A673 (cell line): ENCODE results near the gene MSH3. TPM values are rescaled to one million over a fixed set of nuclear protein-coding genes. Genes with fewer than 3 reads are reported as not detected.

ENCODE experiments used
- BruUV-seq: library from RNA; stranded (reverse); fragments of 400-500 nt; replicated peaks from 2 replicates; lab custom pipeline; 2021; lab: Mats Ljungman, UMichigan
- CTCF ChIA-PET: fragments of 300-600 bp; sonication (Branson Sonifier 250); formaldehyde crosslinking; loops from one replicate; lab custom pipeline; 2022; ENCODE audit warnings: antibody characterized with exemption; lab: Charles Lee
- POLR2A ChIA-PET: fragments of 300-600 bp; sonication (Branson Sonifier 250); formaldehyde crosslinking; loops from one replicate; lab custom pipeline; 2022; ENCODE audit warnings: antibody characterized with exemption; ENCODE audit not compliant: low non-redundant PET; lab: Charles Lee
- DNase-seq: peaks from one replicate; pipeline ENCODE4 v3.0.0-alpha.2; 2015; ENCODE audit warnings: low spot score
- H3K27ac ChIP-seq: fragments of 200-600 bp; sonication (generic); 2 replicates; pipeline ENCODE4 v1.5.1; 2016; ENCODE audit warnings: mixed run types, low read depth, mild to moderate bottlenecking, mixed read lengths, antibody characterized with exemption, low read length; ENCODE audit not compliant: poor library complexity, severe bottlenecking
- H3K27me3 ChIP-seq: fragments of 200-600 bp; sonication (generic); replicated peaks from 2 replicates; pipeline ENCODE4 v1.6.1; 2017; ENCODE audit warnings: mixed run types, low read depth, mild to moderate bottlenecking, mixed read lengths, antibody characterized with exemption, low read length; ENCODE audit not compliant: insufficient read depth, poor library complexity
- H3K36me3 ChIP-seq: fragments of 200-600 bp; sonication (generic); 2 replicates; pipeline ENCODE4 v1.6.1; 2016; ENCODE audit warnings: mixed run types, mild to moderate bottlenecking, mixed read lengths, antibody characterized with exemption, low read length; ENCODE audit not compliant: insufficient read depth, poor library complexity, severe bottlenecking
- H3K4me1 ChIP-seq: fragments of 200-600 bp; sonication (generic); 2 replicates; pipeline ENCODE4 v1.6.1; 2017; ENCODE audit warnings: mixed run types, mild to moderate bottlenecking, mixed read lengths, antibody characterized with exemption, low read length; ENCODE audit not compliant: insufficient read depth, poor library complexity, severe bottlenecking
- H3K4me3 ChIP-seq: fragments of 200-600 bp; sonication (generic); 2 replicates; pipeline ENCODE4 v1.5.1; 2016; ENCODE audit warnings: low read depth, mixed run types, mild to moderate bottlenecking, mixed read lengths, low read length; ENCODE audit not compliant: poor library complexity, severe bottlenecking
- H3K9me3 ChIP-seq: fragments of 200-600 bp; sonication (generic); 2 replicates; pipeline ENCODE4 v1.6.1; 2016; ENCODE audit warnings: mixed run types, low read depth, mild to moderate bottlenecking, mixed read lengths, antibody characterized with exemption, low read length; ENCODE audit not compliant: poor library complexity, severe bottlenecking
- EZH2 ChIP-seq: fragments of 200-600 bp; sonication (generic); IDR thresholded peaks from 2 replicates; pipeline ENCODE4 v1.6.1; 2017; ENCODE audit warnings: borderline replicate concordance, low read depth, mild to moderate bottlenecking, mixed read lengths, antibody characterized with exemption, low read length; ENCODE audit not compliant: poor library complexity, severe bottlenecking
- intact Hi-C: fragments of 100-400 bp; cut with micrococcal nuclease; formaldehyde crosslinking; loops from one replicate; pipeline ENCODE4 v1.10.0; 2022; ENCODE audit not compliant: unreplicated experiment
- total RNA-seq: library from RNA; stranded (reverse); gene quantifications from 2 replicates; pipeline ENCODE4 v1.2.3, GENCODE V29; 2021
- TF ChIP-seq, protein P1 (sequence below): fragments of 300-800, 200-600 bp; sonication (generic); conservative IDR thresholded peaks from 2 replicates; pipeline ENCODE4 v1.5.1; 2017; ENCODE audit warnings: low read depth, mild to moderate bottlenecking, antibody characterized with exemption, low read length, moderate library complexity, mixed read lengths

MSH3 gene
- total RNA-seq, 1 experiment from 2014 or later: 16.2 TPM

DNA sequence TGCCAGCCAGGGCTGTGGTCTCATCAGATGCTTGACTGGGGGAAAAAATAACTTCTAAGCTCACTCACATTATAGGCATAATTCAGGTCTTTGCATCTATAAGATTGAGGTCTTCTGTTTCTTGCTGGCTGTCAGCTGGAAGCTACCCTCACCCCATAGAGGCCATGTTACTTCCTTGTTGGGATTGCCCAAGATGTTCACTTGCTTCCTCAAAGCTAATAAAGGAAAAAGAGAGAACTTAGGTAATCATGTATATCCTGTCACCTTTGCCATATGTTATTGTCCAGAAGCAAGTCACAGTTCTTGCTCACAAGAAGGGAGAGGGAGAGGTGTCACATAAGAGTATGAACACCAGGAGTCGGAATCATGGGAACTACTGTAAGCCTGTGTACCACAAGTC lies 45.7 kb upstream of the MSH3 start:
- no peak overlapping the region for H3K4me3 ChIP-seq
- H3K27ac ChIP-seq: no peak overlapping the region
- CTCF ChIA-PET: no interaction called here
- no peaks in the 10 kb centered on the region for H3K9me3 ChIP-seq
- H3K4me1 ChIP-seq: no peaks in the 10 kb centered on the region
- POLR2A ChIA-PET: no interaction called here
- no peaks in the 10 kb centered on the region for H3K27me3 ChIP-seq
- DNase-seq: no peak
- intact Hi-C loops: no loop called here
- BruUV-seq: no TSS peak
- no peaks in the 10 kb centered on the region for H3K36me3 ChIP-seq
- TF ChIP-seq, protein P1, sequence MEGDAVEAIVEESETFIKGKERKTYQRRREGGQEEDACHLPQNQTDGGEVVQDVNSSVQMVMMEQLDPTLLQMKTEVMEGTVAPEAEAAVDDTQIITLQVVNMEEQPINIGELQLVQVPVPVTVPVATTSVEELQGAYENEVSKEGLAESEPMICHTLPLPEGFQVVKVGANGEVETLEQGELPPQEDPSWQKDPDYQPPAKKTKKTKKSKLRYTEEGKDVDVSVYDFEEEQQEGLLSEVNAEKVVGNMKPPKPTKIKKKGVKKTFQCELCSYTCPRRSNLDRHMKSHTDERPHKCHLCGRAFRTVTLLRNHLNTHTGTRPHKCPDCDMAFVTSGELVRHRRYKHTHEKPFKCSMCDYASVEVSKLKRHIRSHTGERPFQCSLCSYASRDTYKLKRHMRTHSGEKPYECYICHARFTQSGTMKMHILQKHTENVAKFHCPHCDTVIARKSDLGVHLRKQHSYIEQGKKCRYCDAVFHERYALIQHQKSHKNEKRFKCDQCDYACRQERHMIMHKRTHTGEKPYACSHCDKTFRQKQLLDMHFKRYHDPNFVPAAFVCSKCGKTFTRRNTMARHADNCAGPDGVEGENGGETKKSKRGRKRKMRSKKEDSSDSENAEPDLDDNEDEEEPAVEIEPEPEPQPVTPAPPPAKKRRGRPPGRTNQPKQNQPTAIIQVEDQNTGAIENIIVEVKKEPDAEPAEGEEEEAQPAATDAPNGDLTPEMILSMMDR: no peak
- TF ChIP-seq EZH2: no peak

DNA sequence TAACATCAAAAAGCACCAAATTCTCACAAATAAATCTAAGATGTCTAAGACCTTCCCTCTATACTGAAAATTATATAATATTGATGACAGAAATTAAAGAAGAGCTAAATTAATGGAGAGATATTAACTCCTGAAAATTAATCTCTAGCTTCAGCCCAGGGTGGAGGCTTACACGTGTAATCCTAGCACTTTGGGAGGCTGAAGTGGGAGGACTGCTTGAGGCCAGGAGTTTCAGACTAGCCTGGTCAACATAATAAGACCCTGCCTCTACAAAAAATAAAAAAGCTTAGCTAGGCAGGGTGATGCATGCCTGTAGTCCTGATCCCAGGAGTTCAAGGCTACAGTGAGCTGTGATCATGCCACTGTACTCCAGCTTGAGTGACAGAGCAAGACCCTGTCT lies 44.8 kb upstream of the MSH3 start:
- no peak overlapping the region for H3K27ac ChIP-seq
- intact Hi-C loops: no loop called here
- no peaks in the 10 kb centered on the region for H3K9me3 ChIP-seq
- no peak overlapping the region for H3K4me3 ChIP-seq
- ChIA-PET POLR2A (no interaction called here), CTCF (no interaction called here)
- H3K27me3 ChIP-seq: no peaks in the 10 kb centered on the region
- H3K36me3 ChIP-seq: no peaks in the 10 kb centered on the region
- TF ChIP-seq, protein P1: no peak
- no peak for TF ChIP-seq EZH2
- no peak for DNase-seq
- no TSS peak for BruUV-seq
- no peaks in the 10 kb centered on the region for H3K4me1 ChIP-seq

DNA sequence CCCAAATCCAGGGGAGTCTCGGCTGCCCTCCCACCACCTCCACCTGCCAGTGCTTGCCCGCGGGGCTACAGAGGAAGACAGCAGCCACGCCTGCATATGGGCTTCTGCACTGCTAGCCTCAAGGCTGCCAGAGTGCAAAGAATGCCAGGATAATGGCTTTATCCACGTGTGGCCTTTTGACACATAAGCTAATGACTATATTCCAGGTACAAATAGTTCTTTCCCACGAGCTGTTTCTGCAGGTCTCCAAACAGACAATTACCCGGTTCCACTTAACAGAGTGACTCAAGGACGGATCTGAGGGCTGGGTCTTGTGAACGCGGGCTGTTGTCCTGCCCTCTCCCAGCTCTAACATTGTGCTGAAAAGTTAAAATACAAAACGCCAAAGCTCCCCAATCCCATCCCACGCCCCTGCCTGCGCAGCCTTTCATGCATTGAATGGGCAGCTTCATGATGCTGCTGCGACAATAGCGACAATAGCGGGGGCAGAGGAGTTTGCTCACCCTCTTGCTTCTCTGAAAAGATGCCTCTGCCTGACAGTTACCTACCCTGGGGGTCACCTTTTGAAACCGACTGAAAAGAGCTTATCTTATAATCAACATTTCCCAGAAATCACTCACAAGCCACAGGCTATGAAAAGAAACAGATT lies 39.1 kb upstream of the MSH3 start:
- POLR2A ChIA-PET: no interaction called here
- no peak overlapping the region for H3K27ac ChIP-seq
- DNase-seq: no peak
- no peak for TF ChIP-seq EZH2
- TF ChIP-seq, protein P1: no peak
- CTCF ChIA-PET: no interaction called here
- no peaks in the 10 kb centered on the region for H3K36me3 ChIP-seq
- H3K9me3 ChIP-seq: no peaks in the 10 kb centered on the region
- H3K4me1 ChIP-seq: no peaks in the 10 kb centered on the region
- BruUV-seq: no TSS peak
- no peaks in the 10 kb centered on the region for H3K27me3 ChIP-seq
- intact Hi-C loops: no loop called here
- no peak overlapping the region for H3K4me3 ChIP-seq
